NB4 (cell line): Measurements from ENCODE around the gene TAF4B.
"Not testable (repeated sequence)": the region's sequence is repeated elsewhere in the genome, so short reads cannot be mapped to it uniquely, and the experiment has no call there.

Experiments
- DNase-seq: peaks from one replicate; pipeline ENCODE4 v3.0.0; 2010; ENCODE audit warnings: low read depth
- H3K4me3 ChIP-seq: one replicate; pipeline ENCODE4 v1.5.1; 2011; ENCODE audit warnings: mild to moderate bottlenecking, low read depth, low read length, moderate library complexity
- MYC ChIP-seq: IDR thresholded peaks from 2 replicates; pipeline ENCODE4 v1.6.1; 2011; ENCODE audit warnings: low read depth, low read length
- POLR2A ChIP-seq: IDR thresholded peaks from 2 replicates; pipeline ENCODE4 v1.6.1; 2011; ENCODE audit warnings: mild to moderate bottlenecking; ENCODE audit not compliant: insufficient read length; ENCODE audit errors: extremely low read depth
- TF ChIP-seq, protein P1 (sequence below): IDR thresholded peaks from one replicate; pipeline ENCODE4 v1.5.1; 2012; ENCODE audit warnings: low read depth, low read length
- TF ChIP-seq, protein P2 (sequence below): IDR thresholded peaks from 2 replicates; pipeline ENCODE4 v1.6.1; 2011; ENCODE audit warnings: low read depth, low read length

Gene TAF4B

DNA sequence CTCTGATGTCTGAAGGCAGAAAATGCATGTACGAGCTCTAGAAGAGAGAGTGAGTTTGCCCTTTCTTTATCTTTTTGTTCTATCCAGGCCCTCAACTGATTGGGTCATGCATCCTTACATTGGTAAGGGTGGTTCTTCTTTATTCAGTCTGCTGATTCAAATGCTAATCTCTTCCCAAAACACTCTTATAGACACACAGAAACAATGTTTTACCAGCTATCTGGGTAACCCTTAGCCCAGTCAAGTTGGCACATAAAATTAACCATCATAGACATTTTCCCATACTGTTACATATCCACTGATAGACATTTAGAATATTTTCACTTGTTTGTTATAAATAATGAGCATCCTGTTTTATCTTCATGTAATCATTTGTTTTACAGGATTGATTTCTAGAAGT lies 141.2 kb downstream of the TAF4B start:
- TF ChIP-seq, protein P1, sequence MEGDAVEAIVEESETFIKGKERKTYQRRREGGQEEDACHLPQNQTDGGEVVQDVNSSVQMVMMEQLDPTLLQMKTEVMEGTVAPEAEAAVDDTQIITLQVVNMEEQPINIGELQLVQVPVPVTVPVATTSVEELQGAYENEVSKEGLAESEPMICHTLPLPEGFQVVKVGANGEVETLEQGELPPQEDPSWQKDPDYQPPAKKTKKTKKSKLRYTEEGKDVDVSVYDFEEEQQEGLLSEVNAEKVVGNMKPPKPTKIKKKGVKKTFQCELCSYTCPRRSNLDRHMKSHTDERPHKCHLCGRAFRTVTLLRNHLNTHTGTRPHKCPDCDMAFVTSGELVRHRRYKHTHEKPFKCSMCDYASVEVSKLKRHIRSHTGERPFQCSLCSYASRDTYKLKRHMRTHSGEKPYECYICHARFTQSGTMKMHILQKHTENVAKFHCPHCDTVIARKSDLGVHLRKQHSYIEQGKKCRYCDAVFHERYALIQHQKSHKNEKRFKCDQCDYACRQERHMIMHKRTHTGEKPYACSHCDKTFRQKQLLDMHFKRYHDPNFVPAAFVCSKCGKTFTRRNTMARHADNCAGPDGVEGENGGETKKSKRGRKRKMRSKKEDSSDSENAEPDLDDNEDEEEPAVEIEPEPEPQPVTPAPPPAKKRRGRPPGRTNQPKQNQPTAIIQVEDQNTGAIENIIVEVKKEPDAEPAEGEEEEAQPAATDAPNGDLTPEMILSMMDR, result no peak
- no peak for TF ChIP-seq MYC
- TF ChIP-seq POLR2A, result no peak
- TF ChIP-seq, protein P2, sequence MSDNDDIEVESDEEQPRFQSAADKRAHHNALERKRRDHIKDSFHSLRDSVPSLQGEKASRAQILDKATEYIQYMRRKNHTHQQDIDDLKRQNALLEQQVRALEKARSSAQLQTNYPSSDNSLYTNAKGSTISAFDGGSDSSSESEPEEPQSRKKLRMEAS, result no peak
- DNase-seq, result no peak
- H3K4me3 ChIP-seq, result no peak overlapping the region

DNA sequence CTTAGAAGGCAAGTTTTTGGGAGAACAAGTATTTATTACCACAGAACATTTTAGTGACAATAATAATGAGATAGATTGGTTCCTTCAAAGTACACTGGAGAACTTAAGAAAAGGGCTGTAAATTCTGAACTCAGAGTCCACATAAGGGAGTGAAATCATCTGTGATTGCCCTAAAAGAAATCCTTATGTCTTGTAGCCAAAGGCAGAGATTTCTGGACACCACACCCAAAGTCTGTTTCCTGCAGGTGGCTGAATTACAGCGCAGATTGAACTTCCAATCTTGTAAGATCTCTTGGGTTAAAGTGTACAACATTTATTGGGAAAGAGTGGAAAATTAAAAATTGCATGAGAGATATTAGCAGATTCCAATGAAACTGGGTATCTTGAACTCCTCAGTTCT lies 143.8 kb downstream of the TAF4B start:
- H3K4me3 ChIP-seq, result no peak overlapping the region
- no peak for DNase-seq
- TF ChIP-seq, protein P2, result no peak
- TF ChIP-seq POLR2A, result no peak
- TF ChIP-seq, protein P1, result no peak
- no peak for TF ChIP-seq MYC

DNA sequence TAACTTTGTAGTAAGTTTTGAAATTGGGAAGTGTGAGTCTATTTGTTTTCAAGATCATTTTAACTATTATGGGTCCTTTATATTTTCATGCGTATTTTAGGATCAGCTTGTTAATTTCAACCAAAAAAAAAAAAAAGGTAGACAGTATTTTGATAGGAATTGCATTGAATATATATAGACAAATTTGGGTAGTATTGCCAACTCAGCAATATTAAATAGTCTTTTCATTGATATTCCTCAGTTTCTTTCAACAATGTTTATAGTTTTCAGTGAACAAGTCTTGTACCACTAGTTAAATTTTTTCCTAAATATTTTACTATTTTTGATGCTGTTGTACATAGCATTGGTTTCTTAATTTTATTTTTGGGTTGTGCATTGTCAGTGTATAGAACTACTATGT lies 149.9 kb downstream of the TAF4B start:
- DNase-seq, result no peak
- TF ChIP-seq, protein P2, result no peak
- TF ChIP-seq, protein P1, result no peak
- TF ChIP-seq POLR2A (no peak), MYC (no peak)
- no peak overlapping the region for H3K4me3 ChIP-seq

DNA sequence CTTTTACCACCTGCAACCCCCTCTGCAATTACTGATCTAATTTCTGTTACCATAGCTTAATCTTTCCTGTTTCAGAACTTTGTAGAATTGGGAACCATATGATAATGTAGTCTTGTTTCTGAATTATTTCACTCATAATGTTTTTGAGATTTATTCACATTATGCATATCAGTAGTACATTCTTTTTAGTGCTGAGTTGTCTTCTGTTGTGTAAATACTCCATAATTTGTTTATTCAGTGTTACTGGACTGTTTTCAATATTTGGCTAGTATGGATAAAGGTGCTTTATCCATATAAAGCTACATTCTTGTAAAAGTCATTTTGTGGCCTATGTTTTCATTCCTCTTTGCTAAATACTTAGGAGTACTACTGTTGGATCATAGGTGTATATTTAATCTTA lies 152.5 kb downstream of the TAF4B start:
- TF ChIP-seq, protein P2, result no peak
- TF ChIP-seq MYC (no peak), POLR2A (no peak)
- TF ChIP-seq, protein P1, result no peak
- H3K4me3 ChIP-seq, result no peak overlapping the region
- no peak for DNase-seq

DNA sequence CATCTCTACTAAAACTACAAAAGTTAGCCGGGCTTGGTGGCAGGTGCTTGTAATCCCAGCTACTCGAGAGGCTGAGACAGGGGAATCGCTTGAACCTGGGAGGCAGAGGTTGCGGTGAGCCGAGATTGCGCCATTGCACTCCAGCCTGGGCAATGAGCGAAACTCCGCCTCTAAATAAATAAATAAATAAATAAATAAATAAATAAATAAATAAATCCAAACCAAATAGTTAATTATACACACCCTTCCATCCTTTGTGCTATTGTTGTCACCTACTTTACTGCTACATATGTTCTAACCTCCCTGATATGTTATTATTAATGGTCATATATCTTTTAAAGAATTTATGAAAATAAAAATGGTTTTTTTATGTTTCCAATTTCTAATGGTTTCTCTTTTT lies 155.3 kb downstream of the TAF4B start:
- H3K4me3 ChIP-seq, DNase-seq: not testable (repeated sequence)

DNA sequence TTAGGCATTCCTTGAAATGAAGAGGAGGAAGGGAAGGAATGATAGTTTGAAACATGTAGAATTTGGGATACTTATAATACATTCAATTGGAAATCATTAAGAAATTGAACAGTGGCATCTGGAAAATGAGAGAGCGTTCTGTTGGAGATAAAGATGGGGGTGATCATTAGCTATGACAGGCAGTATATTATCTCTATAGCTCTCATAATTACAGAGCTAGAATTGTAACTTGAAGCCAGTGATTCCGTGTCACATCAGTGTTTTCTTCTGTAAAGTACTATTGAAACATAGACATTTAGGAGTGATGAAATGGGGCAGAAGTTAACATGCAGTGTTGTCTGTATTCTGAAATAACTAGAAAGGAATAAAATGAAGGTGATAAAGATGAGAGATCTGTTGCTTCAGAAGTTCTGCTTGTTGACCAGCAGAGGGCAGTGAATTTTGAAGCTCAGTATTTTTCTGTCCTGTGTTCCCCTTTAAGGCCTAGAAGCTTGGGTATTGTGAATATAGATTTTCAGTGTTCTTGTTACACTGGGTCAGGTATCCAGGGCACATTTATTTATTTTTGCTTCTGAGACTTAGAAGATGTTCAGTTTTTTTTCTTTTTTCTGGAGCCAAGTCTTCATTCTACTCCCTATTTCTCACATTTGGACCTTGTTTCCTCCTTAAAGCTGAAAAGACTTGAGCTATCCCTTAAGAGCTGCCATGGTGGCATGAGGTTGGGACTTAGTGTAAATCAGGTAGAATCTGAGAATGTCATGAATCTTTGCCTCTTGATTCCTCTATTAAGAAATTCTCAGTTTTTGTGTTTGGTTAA lies 157.4 kb downstream of the TAF4B start:
- TF ChIP-seq, protein P1, result peak; percentile 65
- TF ChIP-seq POLR2A, result no peak
- no peak overlapping the region for H3K4me3 ChIP-seq
- DNase-seq, result peak; percentile 62
